SK-N-SH (cell line): Measurements from ENCODE around the gene CCDC194. TPM values are rescaled to one million over a fixed set of nuclear protein-coding genes. Genes with fewer than 3 reads are reported as not detected.

Source experiments
- CTCF ChIA-PET: fragments of 300-600, 350-600 bp; formaldehyde crosslinking; extraction: SDS; loops from one replicate; lab custom pipeline; 2021; lab: Yijun Ruan, JAX
- POLR2A ChIA-PET: fragments of 350-600 bp; sonication (Branson Sonifier 250); formaldehyde crosslinking; extraction: SDS; loops from one replicate; lab custom pipeline; 2020; ENCODE audit warnings: antibody characterized with exemption, inconsistent platforms; lab: Yijun Ruan, JAX
- DNase-seq: peaks from one replicate; pipeline ENCODE4 v3.0.0; 2012
- H2AFZ ChIP-seq: fragments of 200-600 bp; sonication (generic); 2 replicates; pipeline ENCODE4 v1.8.1; 2016; ENCODE audit warnings: antibody characterized with exemption, mild to moderate bottlenecking, low read depth
- H3F3A ChIP-seq: fragments of 200-600 bp; sonication (generic); replicated peaks from 2 replicates; pipeline ENCODE3; 2016; ENCODE audit warnings: antibody characterized with exemption, mild to moderate bottlenecking; ENCODE audit not compliant: insufficient read depth
- H3K27ac ChIP-seq, 2 experiments: fragments of 200-500 bp in 1 of 2; fragments of 200-600 bp in 1 of 2; sonication (Bioruptor generic) in 1 of 2; sonication (generic), shearing (Covaris generic) in 1 of 2; 2 replicates each; pipeline versions ENCODE4 v1.5.1 to v1.6.1; 2014 to 2016; ENCODE audit warnings: low read depth in 2 of 2, inconsistent platforms in 1 of 2, low read length in 1 of 2, mild to moderate bottlenecking in 1 of 2, mixed read lengths in 1 of 2
- H3K27me3 ChIP-seq: fragments of 200-600 bp; sonication (generic), shearing (Covaris generic); 2 replicates; pipeline ENCODE4 v1.6.1; 2016; ENCODE audit warnings: mixed run types; ENCODE audit not compliant: insufficient read depth
- H3K36me3 ChIP-seq, 2 experiments: fragments of 200-500 bp in 1 of 2; fragments of 200-600 bp in 1 of 2; sonication (Bioruptor generic) in 1 of 2; sonication (generic) in 1 of 2; replicated peaks in 1 of 2; 2 replicates each; pipeline versions ENCODE3 to v1.5.1; 2014 to 2016; ENCODE audit warnings: low read length in 1 of 2, mild to moderate bottlenecking in 1 of 2; ENCODE audit not compliant: insufficient read depth in 2 of 2, control insufficient read depth in 1 of 2
- H3K4me1 ChIP-seq, 2 experiments: fragments of 200-500 bp in 1 of 2; fragments of 200-600 bp in 1 of 2; sonication (Bioruptor generic) in 1 of 2; sonication (generic), shearing (Covaris generic) in 1 of 2; 2 replicates each; pipeline versions ENCODE4 v1.5.1 to v1.6.1; 2014 to 2016; ENCODE audit warnings: low read depth in 1 of 2, low read length in 1 of 2, mixed run types in 1 of 2; ENCODE audit not compliant: insufficient read depth in 2 of 2, control insufficient read depth in 1 of 2
- H3K4me2 ChIP-seq: fragments of 200-600 bp; sonication (generic), shearing (Covaris generic); 2 replicates; pipeline ENCODE4 v1.6.1; 2017; ENCODE audit warnings: mixed run types
- H3K4me3 ChIP-seq, 2 experiments: fragments of 200-500 bp in 1 of 2; fragments of 200-600 bp in 1 of 2; sonication (Bioruptor generic) in 1 of 2; sonication (generic), shearing (Covaris generic) in 1 of 2; 2 replicates each; pipeline versions ENCODE4 v1.5.1 to v1.8.1; 2014 to 2016; ENCODE audit warnings: low read depth in 2 of 2, inconsistent platforms in 1 of 2, low read length in 1 of 2, mild to moderate bottlenecking in 1 of 2, mixed read lengths in 1 of 2, moderate library complexity in 1 of 2
- H3K79me2 ChIP-seq: fragments of 200-600 bp; sonication (generic); 2 replicates; pipeline ENCODE4 v1.8.1; 2017; ENCODE audit warnings: mild to moderate bottlenecking; ENCODE audit not compliant: insufficient read depth
- H3K9ac ChIP-seq: fragments of 200-600 bp; sonication (generic); 2 replicates; pipeline ENCODE4 v1.6.1; 2017; ENCODE audit warnings: mixed run types
- H3K9me2 ChIP-seq: fragments of 200-600 bp; sonication (generic); 2 replicates; pipeline ENCODE4 v1.6.1; 2017; ENCODE audit warnings: mixed run types
- H3K9me3 ChIP-seq: fragments of 200-600 bp; sonication (generic); 2 replicates; pipeline ENCODE4 v1.6.1; 2017; ENCODE audit warnings: mixed run types, mild to moderate bottlenecking, moderate library complexity
- H4K20me1 ChIP-seq: fragments of 200-600 bp; sonication (generic); 2 replicates; pipeline ENCODE4 v1.6.1; 2017; ENCODE audit warnings: mild to moderate bottlenecking, mixed run types; ENCODE audit not compliant: insufficient read depth
- CHD2 ChIP-seq: fragments of 150-350 bp; IDR thresholded peaks from 2 replicates; pipeline ENCODE4 v1.6.1; 2018; ENCODE audit warnings: low read length; ENCODE audit not compliant: partially characterized antibody
- EZH2phosphoT487 ChIP-seq: fragments of 200-600 bp; sonication (generic); IDR thresholded peaks from 2 replicates; pipeline ENCODE4 v1.6.1; 2017; ENCODE audit warnings: low read depth, mixed run types, mild to moderate bottlenecking, antibody characterized with exemption, moderate library complexity, borderline replicate concordance
- IRF3 ChIP-seq: fragments of 150-350 bp; IDR thresholded peaks from 2 replicates; pipeline ENCODE4 v1.6.1; 2016; ENCODE audit warnings: mild to moderate bottlenecking, low read depth, low read length
- JUND ChIP-seq: IDR thresholded peaks from 2 replicates; pipeline ENCODE4 v1.4.0; 2012
- MAX ChIP-seq: IDR thresholded peaks from 2 replicates; pipeline ENCODE4 v1.4.0; 2012; ENCODE audit warnings: low read depth
- MEF2A ChIP-seq: IDR thresholded peaks from 2 replicates; pipeline ENCODE4 v1.4.0; 2012; ENCODE audit warnings: low read depth, borderline replicate concordance
- MXI1 ChIP-seq: IDR thresholded peaks from 2 replicates; pipeline ENCODE4 v1.6.1; 2012; ENCODE audit warnings: mild to moderate bottlenecking, low read depth, low read length, improper control_type of control experiment
- NFIC ChIP-seq: IDR thresholded peaks from 2 replicates; pipeline ENCODE4 v1.4.0; 2012; ENCODE audit warnings: borderline replicate concordance
- PBX3 ChIP-seq: IDR thresholded peaks from 2 replicates; pipeline ENCODE4; 2012
- RCOR1 ChIP-seq: fragments of 150-350 bp; IDR thresholded peaks from 2 replicates; pipeline ENCODE4 v1.6.1; 2017; ENCODE audit warnings: antibody characterized with exemption, low read length
- TCF12 ChIP-seq: IDR thresholded peaks from 2 replicates; pipeline ENCODE4 v1.4.0; 2012
- TEAD4 ChIP-seq: IDR thresholded peaks from 2 replicates; pipeline ENCODE4 v1.4.0; 2012; ENCODE audit warnings: mild to moderate bottlenecking, borderline replicate concordance; ENCODE audit not compliant: insufficient read depth
- USF1 ChIP-seq: IDR thresholded peaks from 2 replicates; pipeline ENCODE4 v1.4.0; 2012; ENCODE audit warnings: low read depth, borderline replicate concordance
- YY1 ChIP-seq: IDR thresholded peaks from 2 replicates; pipeline ENCODE4 v1.4.0; 2012; ENCODE audit warnings: low read depth, mild to moderate bottlenecking
- WGBS: methylation state at CpG from one replicate; pipeline ENCODE4 v1.1.6; 2017; ENCODE audit warnings: low lambda C conversion rate; 5-methylcytosine and 5-hydroxymethylcytosine counted together
- polyA plus RNA-seq, 3 experiments: library from polyadenylated mRNA; depleted of rRNA; stranded (reverse); fragments of >200 nt; gene quantifications; 2 replicates each; pipeline ENCODE4 v1.2.3, GENCODE V29; 2012

The CCDC194 gene
- polyA plus RNA-seq, 1 of the 3 experiments (the other 2 are of a cell fraction) = not detected

- Histone ChIP-seq H3K4me2 (no peak within 1 kb of the TSS), H3K36me3 (no peaks in the 10 kb centered on the region), H3K27ac (no peak within 1 kb of the TSS), H3K9ac (no peak within 1 kb of the TSS), H3K79me2 (no peaks in the 10 kb centered on the region), H3K4me1 (no peaks in the 10 kb centered on the region), H4K20me1 (no peaks in the 10 kb centered on the region), H3K9me2 (no peaks in the 10 kb centered on the region), H2AFZ (no peak within 1 kb of the TSS), H3K9me3 (no peaks in the 10 kb centered on the region), H3F3A (no peaks in the 10 kb centered on the region), H3K4me3 (no peak within 1 kb of the TSS), H3K27me3 (no peaks in the 10 kb centered on the region)
- TF ChIP-seq RCOR1 (no peak), CHD2 (no peak), MXI1 (no peak), EZH2phosphoT487 (no peak), YY1 (no peak), TEAD4 (no peak), JUND (no peak), MAX (no peak), TCF12 (no peak), NFIC (no peak), IRF3 (no peak)
- 68% methylated on average over 25 of the region's 39 CpGs for WGBS
- DNase-seq = no peak
- ChIA-PET POLR2A (no interaction called here), CTCF (interaction anchor here (6.9 kb wide), 1 partner anchor 9 kb away, joined by 37 read pairs; no protein-coding TSS in a partner anchor)
Observed at GRCh38 chr19:17376935-17377600, 16.9 kb downstream of the CCDC194 start, which contains the start of gene PLVAP. TSS of gene PLVAP (minus strand) at chr19:17377342. CDS start at chr19:17377288, 54 bp downstream.

GRCh38 chr19:17370026-17370587 lies 23.9 kb downstream of the CCDC194 start:
- DNase-seq = no peak
- H3K27ac ChIP-seq = no peak overlapping the region
- no peaks in the 10 kb centered on the region for H3K36me3 ChIP-seq
- 70% methylated on average over 8 of the region's 8 CpGs for whole genome bisulfite sequencing
- no peak overlapping the region for H3K4me2 ChIP-seq
- H4K20me1 ChIP-seq = no peaks in the 10 kb centered on the region
- H3K79me2 ChIP-seq = no peaks in the 10 kb centered on the region
- H2AFZ ChIP-seq = no peak overlapping the region
- H3K9me3 ChIP-seq = no peaks in the 10 kb centered on the region
- H3K9ac ChIP-seq = no peak overlapping the region
- no peaks in the 10 kb centered on the region for H3K27me3 ChIP-seq
- TF ChIP-seq MEF2A (no peak), PBX3 (no peak), USF1 (no peak)
- H3F3A ChIP-seq = no peaks in the 10 kb centered on the region
- POLR2A ChIA-PET = no interaction called here
- CTCF ChIA-PET = interaction anchor here (1.6 kb wide), 1 partner anchor 16 kb away, joined by 6 read pairs; no protein-coding TSS in a partner anchor
- no peak overlapping the region for H3K4me3 ChIP-seq
- H3K9me2 ChIP-seq = no peaks in the 10 kb centered on the region
- H3K4me1 ChIP-seq = no peaks in the 10 kb centered on the region
